Fibroblast of skin of right biceps (primary cell): ENCODE data around the gene TANGO2.

Experiments used
- DNase-seq: peaks from one replicate; pipeline ENCODE4 v3.0.0-alpha.2; 2013

The TANGO2 gene

GRCh38 chr22:19997561-19998231 is 23.2 kb upstream of the TANGO2 start:
- DNase-seq, result no peak

- no peak for DNase-seq
Observed at GRCh38 chr22:19998232-19998951, 22.5 kb upstream of the TANGO2 start.

GRCh38 chr22:19998991-19999820 is 21.7 kb upstream of the TANGO2 start:
- DNase-seq, result no peak

- DNase-seq, result no peak
Observed at GRCh38 chr22:20000246-20001081, 20.4 kb upstream of the TANGO2 start.

GRCh38 chr22:20001082-20001638 is 19.8 kb upstream of the TANGO2 start:
- DNase-seq, result no peak

GRCh38 chr22:20002128-20002527 is 18.8 kb upstream of the TANGO2 start:
- no peak for DNase-seq

GRCh38 chr22:20002636-20003035 is 18.3 kb upstream of the TANGO2 start:
- DNase-seq, result no peak

- no peak for DNase-seq
Observed at GRCh38 chr22:20003304-20003703, 17.6 kb upstream of the TANGO2 start.

- no peak for DNase-seq
Observed at GRCh38 chr22:20004464-20004863, 16.4 kb upstream of the TANGO2 start.

- no peak for DNase-seq
Observed at GRCh38 chr22:20008221-20008995, 12.5 kb upstream of the TANGO2 start.

GRCh38 chr22:20009018-20009491 is 11.9 kb upstream of the TANGO2 start:
- DNase-seq, result no peak

- no peak for DNase-seq
Observed at GRCh38 chr22:20009582-20010306, 11.2 kb upstream of the TANGO2 start.

GRCh38 chr22:20010307-20011122 is 10.4 kb upstream of the TANGO2 start:
- no peak for DNase-seq

- no peak for DNase-seq
Observed at GRCh38 chr22:20011123-20011992, 9.6 kb upstream of the TANGO2 start.

GRCh38 chr22:20011993-20012740 is 8.7 kb upstream of the TANGO2 start:
- DNase-seq, result no peak

- no peak for DNase-seq
Observed at GRCh38 chr22:20012741-20013331, 8.1 kb upstream of the TANGO2 start.

GRCh38 chr22:20013382-20013871 is 7.5 kb upstream of the TANGO2 start:
- peak; percentile 39 for DNase-seq
